ENCODE measurements around the gene PPP2R2D. TPM values are rescaled to one million over a fixed set of nuclear protein-coding genes. Genes with fewer than 3 reads are reported as not detected.
"Not testable (repeated sequence)": the region's sequence is repeated elsewhere in the genome, so short reads cannot be mapped to it uniquely, and the experiment has no call there.

PPP2R2D gene
- total RNA-seq, 6 experiments from 2014 or later: 10.9 to 16.6 (median 14.3) TPM

GRCh38 chr10:131949041-131949862, 48.4 kb downstream of the PPP2R2D start:
- intact Hi-C loops (cut with DNase I): no loop called here
- WGBS (ENCODE audit: insufficient coverage, low coverage, low lambda C conversion rate, missing lambda C conversion rate): 92% methylated on average over 12 of the region's 23 CpGs
- peaks cover 0 to 60% (median 20%) of the 10 kb centered on the region in 4 donors for H3K36me3 ChIP-seq

GRCh38 chr10:131949908-131950307, 49.1 kb downstream of the PPP2R2D start:
- WGBS (ENCODE audit: insufficient coverage, low coverage, low lambda C conversion rate, missing lambda C conversion rate): 79% methylated on average over 5 of the region's 7 CpGs
- intact Hi-C loops (cut with DNase I): not testable (repeated sequence)

More at GRCh38 chr10:131949041-131949862, 48.4 kb downstream of the PPP2R2D start:
- H3K9me3 ChIP-seq: no peaks in the 10 kb centered on the region
- no peaks in the 10 kb centered on the region for H3K4me1 ChIP-seq
- H3K27me3 ChIP-seq: no peaks in the 10 kb centered on the region
- peak in 2 of 3 donors; percentile 34 to 35 for DNase-seq
- H3K27ac ChIP-seq: no peak overlapping the region
- TF ChIP-seq CTCF (IDR thresholded peaks at IDR 0.05): no peak
- H3K4me3 ChIP-seq: no peak overlapping the region
- no peak for ATAC-seq

GRCh38 chr10:131954356-131954965, 53.7 kb downstream of the PPP2R2D start:
- Histone ChIP-seq H3K36me3 (peaks cover 0 to 43% (median 13%) of the 10 kb centered on the region in 4 donors), H3K9me3 (no peaks in the 10 kb centered on the region), H3K27me3 (no peaks in the 10 kb centered on the region), H3K27ac (no peak overlapping the region), H3K4me1 (no peaks in the 10 kb centered on the region), H3K4me3 (no peak overlapping the region)
- intact Hi-C loops (cut with DNase I): no loop called here
- TF ChIP-seq CTCF (IDR thresholded peaks at IDR 0.05) (no peak), POLR2A (IDR thresholded peaks at IDR 0.05) (no peak)
- no peak for ATAC-seq
- 89% methylated on average over 21 of the region's 21 CpGs for WGBS (ENCODE audit: insufficient coverage, low coverage, low lambda C conversion rate, missing lambda C conversion rate)
- no peak for DNase-seq

More at GRCh38 chr10:131949908-131950307, 49.1 kb downstream of the PPP2R2D start:
- not testable (repeated sequence) for ATAC-seq, H3K27me3 ChIP-seq, H3K27ac ChIP-seq, H3K4me3 ChIP-seq, DNase-seq, H3K4me1 ChIP-seq, H3K9me3 ChIP-seq
- peaks cover 0 to 65% (median 20%) of the 10 kb centered on the region in 4 donors for H3K36me3 ChIP-seq

- H3K27ac ChIP-seq: no peak overlapping the region
- H3K9me3 ChIP-seq: no peaks in the 10 kb centered on the region
- H3K4me1 ChIP-seq: no peaks in the 10 kb centered on the region
- ATAC-seq (no peak), DNase-seq (no peak)
- intact Hi-C loops (cut with DNase I): no loop called here
- peaks cover 0 to 42% (median 16%) of the 10 kb centered on the region in 4 donors for H3K36me3 ChIP-seq
- no peak for TF ChIP-seq CTCF (IDR thresholded peaks at IDR 0.05)
- TF ChIP-seq POLR2A (IDR thresholded peaks at IDR 0.05): no peak
- no peak overlapping the region for H3K4me3 ChIP-seq
- H3K27me3 ChIP-seq: no peaks in the 10 kb centered on the region
- WGBS (ENCODE audit: insufficient coverage, low coverage, low lambda C conversion rate, missing lambda C conversion rate): 96% methylated on average over 34 of the region's 38 CpGs
These were observed 55.0 kb downstream of the PPP2R2D start for GRCh38 chr10:131955591-131956340.

Measured in right lobe of liver (tissue), 6 donors.